ENCODE measurements around the gene UBN1.

GRCh38 chr16:4893103-4893862 is 46.0 kb downstream of the UBN1 start:
- TF ChIP-seq CTCF (IDR thresholded peaks at IDR 0.05): no peak
- no peak for TF ChIP-seq POLR2A (IDR thresholded peaks at IDR 0.05)
- no peak for TF ChIP-seq POLR2AphosphoS5 (IDR thresholded peaks at IDR 0.05)
- no peak for TF ChIP-seq EP300 (IDR thresholded peaks at IDR 0.05)
